Panc1 (cell line): Measurements from ENCODE around the gene LMAN1L.

Experiments used
- POLR2AphosphoS5 ChIP-seq: IDR thresholded peaks from 2 replicates; pipeline ENCODE4 v1.6.1; 2012; ENCODE audit warnings: mild to moderate bottlenecking, low read depth, low read length, moderate library complexity
- SIN3A ChIP-seq: IDR thresholded peaks from 2 replicates; pipeline ENCODE4 v1.6.1; 2012; ENCODE audit warnings: low read depth, mild to moderate bottlenecking, low read length, moderate library complexity, borderline replicate concordance; ENCODE audit not compliant: insufficient read depth
- TF ChIP-seq, protein P1 (sequence below): fragments of 450-650 bp; IDR thresholded peaks from 2 replicates; pipeline ENCODE4 v1.5.1; 2017; ENCODE audit warnings: mild to moderate bottlenecking

DNA sequence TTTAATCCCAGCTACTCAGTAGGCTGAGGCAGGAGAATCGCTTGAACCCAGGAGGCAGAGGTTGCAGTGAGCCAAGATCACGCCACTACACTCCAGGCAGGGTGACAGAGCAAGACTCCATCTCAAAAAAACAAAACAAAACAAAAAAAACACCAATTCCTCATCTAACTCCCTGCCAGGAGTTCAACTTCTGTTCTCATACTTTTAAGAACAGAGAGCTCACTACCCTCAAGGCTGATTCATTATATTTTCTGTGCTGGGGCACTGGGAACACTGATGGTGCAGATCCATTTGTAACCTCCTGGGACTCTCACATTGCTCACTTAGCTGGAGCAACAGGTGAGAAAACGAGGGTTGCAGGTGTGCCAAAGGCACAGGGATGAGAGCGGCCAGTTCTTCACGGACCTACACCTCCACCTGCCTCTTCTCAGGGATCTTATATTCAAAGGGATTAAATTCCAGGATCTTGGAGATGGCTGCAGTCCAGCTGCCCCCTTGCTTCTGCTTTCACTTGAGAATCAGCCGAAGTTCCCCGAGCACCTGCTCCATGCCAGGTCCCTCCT, 43.1 kb upstream of the LMAN1L start:
- TF ChIP-seq, protein P1, sequence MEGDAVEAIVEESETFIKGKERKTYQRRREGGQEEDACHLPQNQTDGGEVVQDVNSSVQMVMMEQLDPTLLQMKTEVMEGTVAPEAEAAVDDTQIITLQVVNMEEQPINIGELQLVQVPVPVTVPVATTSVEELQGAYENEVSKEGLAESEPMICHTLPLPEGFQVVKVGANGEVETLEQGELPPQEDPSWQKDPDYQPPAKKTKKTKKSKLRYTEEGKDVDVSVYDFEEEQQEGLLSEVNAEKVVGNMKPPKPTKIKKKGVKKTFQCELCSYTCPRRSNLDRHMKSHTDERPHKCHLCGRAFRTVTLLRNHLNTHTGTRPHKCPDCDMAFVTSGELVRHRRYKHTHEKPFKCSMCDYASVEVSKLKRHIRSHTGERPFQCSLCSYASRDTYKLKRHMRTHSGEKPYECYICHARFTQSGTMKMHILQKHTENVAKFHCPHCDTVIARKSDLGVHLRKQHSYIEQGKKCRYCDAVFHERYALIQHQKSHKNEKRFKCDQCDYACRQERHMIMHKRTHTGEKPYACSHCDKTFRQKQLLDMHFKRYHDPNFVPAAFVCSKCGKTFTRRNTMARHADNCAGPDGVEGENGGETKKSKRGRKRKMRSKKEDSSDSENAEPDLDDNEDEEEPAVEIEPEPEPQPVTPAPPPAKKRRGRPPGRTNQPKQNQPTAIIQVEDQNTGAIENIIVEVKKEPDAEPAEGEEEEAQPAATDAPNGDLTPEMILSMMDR: no peak
- TF ChIP-seq POLR2AphosphoS5 (no peak), SIN3A (no peak)
